ENCODE results near the gene CCDC197. TPM values are rescaled to one million over a fixed set of nuclear protein-coding genes. Genes with fewer than 3 reads are reported as not detected.

CCDC197 gene
- total RNA-seq, 1 donor from 2014 or later, result not detected

DNA sequence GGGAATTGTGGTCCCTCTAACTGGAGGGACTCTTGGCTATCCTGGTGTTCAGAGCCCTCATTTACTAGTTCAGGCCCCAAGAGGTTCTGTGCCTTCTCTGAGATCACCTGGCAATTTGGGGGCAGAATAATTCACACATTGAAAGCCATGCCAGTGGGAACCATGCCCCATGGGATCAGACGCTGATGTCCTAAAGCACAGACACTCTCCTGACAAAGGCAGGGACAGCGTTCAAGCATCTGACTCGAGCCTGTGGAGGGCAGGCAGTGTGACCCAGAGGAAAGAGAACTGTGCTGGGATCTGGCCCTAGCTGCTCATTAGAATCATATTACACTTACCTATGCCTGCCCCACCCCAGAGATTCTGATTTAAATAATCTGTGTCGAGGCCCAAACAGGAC, 18.4 kb upstream of the CCDC197 start:
- no peak for DNase-seq

DNA sequence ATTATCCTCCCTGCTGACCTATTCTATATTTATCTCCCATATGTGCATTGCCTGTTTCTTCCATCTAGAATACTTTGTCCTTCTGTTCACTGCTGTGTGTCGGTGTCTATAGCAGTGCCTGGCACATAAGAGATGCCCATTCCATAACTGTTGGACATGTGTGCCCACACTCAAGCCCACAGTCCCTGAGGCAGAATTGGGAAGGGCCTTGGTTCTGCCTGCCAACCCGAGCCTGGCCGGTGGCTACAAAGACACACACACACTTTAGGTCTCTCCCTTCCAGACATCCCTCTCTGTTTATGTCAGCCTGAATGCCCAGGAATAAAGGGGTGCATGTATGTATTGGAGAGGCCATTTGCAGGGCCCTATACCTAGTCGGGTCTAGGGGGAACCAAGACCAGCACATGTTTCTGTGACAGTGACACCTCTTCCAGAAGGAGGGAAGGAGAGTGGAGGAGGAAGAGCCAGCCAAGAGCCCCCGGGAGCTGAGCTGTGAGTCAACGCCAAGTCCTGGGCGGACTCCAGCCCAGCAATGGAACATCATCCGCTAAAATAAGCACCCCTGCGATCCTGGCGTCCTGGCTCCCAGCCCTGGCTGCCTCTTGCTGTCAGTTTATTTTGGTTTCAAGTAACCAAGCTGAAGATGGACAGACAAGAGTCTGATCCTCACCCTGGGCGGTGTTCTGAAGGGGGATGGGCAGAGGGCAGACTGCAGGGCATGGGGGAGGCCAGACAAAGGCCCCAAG, 16.5 kb upstream of the CCDC197 start:
- DNase-seq, result peak; percentile 76

DNA sequence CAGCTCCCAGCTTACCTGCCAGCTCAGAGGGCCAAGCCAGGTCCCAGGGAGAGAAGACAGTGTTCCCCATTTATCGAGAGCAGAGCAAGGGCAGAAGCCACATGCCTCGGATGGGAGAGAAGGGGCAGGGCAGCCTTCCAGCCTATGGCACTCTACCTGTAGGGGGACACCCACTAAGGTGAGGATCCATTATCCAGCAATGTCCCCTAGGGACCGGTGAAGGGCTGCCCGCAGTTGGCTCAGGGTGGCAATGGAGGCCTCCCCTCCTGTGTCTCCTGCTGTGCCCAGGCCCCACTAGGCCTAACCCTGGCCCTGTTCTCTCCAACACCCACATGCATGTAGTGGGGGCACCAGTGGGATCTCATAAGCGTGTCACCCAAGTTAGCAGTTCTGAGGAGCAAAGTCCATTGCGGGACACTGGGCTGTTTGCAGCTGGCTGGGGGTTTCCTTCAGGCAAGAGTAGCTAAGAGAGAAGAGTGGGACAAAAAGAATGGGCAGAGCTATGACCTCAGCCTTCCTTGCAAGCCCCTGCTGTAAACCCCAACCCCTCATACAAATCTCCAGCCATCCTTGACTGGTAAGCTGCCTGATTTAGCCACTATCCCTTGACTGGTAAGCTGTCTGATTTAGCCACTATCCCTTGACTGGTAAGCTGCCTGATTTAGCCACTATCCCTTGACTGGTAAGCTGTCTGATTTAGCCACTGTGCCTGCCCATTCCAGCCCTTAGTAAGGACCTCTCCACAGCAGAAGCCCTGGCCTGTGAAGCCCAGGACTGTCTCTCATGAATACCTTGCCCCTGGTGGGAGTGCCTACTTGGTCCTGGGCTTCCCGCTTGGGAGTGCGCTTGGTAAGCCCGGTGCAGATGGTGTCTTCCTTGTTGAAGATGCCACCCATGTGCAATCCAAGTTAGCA, 15.5 kb upstream of the CCDC197 start:
- DNase-seq, result no peak

DNA sequence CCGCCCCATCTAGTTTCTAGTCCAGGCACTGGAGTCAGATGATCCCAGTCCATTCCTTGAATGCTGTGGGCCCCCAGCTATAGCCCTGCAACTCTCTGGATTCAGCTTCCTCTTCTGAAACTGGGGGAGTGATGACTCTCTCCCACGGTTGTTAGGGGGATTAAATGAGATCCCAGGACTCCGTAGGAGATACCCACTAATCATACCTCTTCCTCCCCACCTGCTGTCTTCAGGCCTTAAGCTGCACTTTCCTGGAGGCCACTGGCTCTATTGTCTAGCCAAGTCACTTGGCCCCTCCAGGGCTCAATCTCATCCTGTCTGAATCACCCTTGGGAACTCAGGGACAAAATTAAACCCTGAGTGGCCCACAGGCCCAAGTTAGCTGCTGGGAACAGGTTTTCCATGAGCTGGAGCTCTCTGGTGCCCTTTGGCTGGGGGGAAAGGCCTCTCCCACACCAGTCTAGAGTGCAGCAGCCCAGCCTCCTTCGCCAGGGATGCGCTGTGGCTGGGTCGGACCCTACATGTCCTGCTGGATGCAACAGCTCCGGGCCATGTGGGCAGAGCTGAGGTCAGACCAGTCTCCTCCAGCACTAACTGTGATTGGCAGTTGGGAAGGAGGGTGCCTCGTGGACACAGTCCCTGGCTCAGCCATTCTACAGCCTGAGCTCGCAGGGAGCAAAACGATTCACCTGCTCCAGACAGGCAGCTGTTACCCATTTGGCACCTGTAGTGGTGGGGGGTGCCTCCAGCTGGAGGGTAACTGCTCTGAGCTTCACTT, 14.7 kb upstream of the CCDC197 start:
- no peak for DNase-seq

DNA sequence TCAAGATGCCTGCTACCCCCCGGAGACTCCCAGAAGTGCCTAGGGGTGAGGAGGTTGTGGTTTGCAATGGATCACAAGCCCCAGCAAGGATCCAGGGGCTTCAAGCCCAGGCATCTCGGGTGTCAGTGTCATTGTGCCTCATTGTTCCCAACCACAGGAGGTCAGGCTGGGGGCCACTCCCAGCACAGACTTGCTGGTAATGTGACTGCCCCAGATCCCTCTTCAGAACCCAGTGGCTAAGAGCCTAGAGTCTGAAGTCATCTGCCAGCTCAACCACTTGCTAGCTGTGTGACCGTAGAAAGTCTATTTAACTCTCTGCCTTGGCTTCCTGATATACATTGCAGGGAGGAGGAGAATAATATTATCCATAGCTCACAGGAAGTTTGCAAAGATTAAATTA, 13.0 kb upstream of the CCDC197 start:
- no peak for DNase-seq

DNA sequence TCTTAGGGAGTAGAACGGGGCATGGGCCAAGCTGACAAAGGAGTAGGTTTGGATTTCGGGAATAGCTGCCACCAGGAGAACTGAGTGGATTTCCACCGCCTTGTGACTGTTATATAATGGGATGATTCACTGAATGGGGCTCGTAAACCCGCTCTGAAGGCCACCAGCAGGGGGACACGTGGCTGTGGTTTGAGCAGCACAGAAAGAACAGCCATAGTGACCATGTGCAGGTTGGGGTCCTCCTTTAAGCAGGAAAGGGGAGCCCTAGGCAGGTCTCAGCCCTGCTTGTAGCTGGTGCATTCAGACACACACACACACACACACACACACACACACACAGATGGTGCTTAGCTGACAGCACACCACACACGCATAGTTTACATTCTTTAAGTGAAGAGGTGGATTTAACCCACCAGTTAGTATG, 12.1 kb upstream of the CCDC197 start:
- peak; percentile 65 for DNase-seq

DNA sequence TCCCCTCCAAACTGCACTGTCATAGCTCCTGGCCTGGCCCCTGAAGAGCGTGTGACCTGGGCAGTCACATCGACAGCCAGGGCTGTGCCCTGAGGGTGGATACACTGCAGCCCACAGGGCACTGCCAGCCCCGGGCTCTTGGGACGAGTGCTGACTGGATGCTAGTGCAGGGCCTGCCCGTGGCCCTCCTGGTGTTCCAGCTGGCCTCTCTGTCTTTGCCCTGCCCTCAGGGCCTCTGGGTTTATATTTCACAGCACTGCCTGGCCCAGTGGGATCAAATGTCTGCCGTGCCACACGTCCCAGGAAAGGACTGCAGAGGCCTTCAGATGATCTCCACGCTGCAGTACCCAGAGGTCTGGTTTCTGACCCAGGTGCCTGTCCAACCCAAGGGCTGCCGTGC, 10.1 kb upstream of the CCDC197 start:
- DNase-seq, result no peak

DNA sequence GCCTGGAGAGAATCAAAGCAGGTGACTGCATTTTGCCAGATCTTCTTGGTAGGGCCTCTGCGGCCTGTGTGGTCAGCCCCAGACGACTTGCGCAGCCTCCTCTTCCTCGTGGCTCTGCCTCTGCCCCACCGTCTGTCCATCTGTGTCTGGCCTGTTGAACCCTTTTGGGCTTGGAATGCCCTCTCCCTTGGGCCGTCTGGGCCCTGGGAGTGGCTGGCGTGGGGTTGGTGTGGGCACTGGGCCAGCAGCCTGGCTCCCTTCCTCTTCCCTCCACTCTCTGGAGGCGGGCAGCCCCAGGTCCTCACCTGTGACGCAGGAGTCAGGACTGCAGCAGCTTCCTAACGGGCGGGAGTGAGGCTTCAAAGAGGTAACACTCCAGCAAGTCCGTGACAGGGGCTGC, 9.7 kb upstream of the CCDC197 start:
- DNase-seq, result no peak

DNA sequence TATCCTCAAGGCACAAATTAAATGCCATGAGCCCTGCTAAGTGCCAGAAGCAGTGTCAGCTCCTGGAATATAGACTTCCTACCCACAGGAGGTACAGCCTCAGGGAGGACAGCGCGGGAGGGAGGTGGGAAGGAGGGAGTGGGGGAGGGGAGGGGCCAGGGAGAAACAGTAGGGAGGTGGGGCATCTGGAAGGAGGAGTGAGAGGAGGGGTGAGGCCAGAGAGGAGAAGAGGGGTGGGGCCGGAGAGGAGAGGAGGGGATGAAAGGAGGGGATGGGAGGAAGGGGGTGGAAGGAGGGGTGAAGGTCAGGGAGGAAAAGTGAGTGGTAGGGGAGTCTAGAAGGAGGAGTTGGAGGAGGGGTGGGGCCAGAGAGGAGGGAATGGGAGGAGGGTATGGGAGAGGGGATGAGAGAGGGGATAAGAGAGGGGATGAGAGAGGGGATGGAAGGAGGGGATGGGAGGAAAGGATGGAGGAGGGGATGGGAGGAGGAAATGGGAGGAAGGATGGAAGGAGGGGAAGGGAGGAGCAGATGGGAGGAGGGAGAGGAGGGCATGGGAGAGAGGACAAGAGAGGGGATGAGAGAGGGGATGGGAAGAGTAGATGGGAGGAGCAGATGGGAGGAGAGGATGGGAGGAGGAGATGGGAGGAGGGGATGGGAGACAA, 9.2 kb upstream of the CCDC197 start:
- DNase-seq, result no peak

DNA sequence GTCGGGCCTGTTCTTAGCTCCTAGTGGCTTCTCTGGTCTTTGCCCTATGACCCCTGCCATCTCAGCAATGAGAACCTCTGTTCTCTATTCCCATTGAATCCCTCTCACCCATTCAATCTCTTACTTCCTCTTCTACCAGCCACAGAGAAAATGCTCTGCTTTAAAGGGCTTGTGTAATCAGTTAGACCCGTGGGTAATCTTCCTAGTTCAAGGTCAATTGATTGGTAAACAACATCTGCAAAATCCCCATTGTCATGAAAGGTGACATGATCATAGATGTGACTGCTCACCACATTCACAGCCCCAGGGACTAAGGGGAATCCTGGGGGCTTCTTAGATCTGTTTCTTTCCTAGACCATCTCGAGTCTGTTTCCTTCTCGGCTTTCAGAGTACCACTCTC, 7.2 kb upstream of the CCDC197 start:
- no peak for DNase-seq

DNA sequence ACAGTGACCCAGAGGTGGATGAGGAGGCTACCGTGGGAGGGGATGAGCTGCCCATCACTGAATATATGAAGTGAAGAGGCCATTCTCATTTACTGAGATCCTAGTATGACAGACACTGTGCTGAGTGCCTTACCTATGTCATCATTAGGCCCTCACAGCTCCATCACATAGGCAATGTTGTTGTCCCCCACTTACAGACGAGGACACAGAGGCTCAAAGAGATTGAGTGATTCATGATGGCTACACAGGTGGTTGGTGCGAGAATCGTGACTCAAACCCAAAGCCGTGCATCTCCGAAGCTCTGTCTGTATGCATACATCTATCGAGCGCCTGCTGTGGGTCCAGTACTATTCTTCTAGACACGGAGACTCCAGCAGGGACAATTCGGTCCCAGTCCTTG, 5.9 kb upstream of the CCDC197 start:
- DNase-seq, result no peak

DNA sequence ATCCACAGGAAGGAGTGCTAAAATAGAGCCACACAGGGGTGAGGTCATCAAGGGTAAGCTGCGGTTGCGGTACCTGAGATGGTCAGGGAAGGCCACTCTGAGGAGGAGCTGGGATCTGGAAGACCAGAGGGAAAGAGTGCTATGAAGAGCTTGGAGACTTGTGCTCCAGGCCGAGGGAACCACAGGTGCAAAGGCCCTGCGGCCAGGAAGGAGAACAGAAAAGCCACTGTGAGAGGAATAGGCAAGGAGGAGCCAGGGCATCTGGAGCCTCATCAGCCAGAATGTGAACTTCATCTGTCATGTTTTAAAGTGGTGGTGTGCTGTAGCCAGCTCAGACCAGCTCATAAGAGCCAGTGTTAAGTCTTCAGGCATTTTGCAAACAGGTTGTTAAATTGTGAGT, 5.5 kb upstream of the CCDC197 start:
- no peak for DNase-seq

DNA sequence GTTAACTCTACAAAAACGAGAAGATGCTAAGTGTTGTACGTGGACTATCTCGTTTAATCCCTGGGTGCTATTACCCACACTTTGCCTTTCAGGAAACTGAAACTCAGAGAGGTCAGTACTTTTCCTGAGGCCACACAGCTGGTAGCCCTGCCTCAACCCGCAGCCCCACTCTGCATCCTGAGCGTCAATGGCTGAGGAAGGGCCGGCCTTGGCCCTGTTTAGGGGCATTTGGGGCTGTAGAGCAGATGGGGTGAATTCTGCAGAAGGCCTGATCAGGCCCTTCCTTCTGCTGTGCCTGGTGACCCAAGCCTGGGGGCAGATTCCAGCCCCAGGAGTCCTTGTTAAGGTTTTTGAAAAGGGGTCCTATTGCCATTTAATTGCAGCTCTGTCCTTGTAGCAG, 3.7 kb upstream of the CCDC197 start:
- no peak for DNase-seq

DNA sequence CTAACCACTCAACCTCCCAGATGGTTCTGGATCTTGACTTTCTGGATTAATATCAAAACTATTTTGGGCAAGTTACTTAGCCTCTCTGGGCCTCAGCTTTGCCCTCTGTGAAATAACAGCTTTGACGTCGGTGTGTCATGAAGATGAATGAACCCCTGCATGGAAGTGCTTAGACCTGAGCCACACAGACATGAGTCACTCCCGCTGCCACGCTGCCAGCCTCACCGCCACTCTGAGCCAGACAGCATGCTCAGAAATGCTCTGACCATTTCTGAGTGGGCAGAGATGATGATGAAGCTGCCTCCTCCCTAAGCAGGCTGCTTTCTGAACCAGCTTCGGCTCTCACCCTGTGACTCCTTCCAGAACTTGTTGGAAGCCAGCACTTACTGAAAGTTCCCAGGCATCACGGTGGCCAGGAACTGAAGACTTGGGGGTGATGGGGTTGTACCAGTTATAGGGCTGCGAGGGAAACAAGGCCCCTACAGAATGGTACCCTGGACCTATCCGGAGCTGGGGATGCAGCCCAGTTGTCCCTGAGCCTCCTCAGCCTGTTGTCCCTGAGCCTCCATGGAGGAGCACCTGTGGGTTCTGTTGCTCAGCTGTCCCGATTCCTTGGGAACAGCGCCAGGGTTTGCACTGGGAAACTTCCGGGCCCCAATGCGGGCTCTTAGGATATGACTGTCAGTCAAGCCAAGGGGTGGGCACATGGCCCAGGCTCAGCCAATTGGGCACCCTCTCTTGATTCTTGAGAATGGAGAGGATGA, 2.0 kb upstream of the CCDC197 start:
- DNase-seq, result peak; percentile 79

DNA sequence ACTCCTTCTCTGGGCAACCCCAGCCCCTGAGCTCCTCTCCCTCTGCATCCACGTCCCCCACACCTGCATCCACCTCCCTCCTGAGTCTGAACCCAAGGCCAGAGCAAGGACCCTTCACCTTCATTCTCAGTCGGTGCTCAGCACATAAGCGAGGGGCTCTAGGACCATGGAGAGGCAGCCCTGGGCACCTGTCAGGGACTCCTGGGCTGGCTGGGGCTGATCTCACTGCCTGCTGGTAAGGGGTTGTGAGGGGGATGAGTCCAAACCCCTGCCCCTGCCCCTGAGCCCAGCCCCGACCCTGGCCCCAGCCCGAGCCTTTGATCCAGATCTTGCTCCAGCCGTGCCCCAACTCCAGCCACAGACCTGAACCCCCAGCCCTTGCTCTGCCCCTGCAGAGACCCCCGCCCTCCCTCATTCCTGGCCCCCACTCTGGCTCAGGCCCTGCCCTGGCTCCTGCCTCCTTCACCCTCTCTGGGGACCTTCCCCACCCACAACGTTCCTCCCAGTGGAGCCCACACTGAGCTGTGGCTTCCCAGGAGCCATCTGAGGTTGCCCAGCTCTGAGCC, 888 bp upstream of the CCDC197 start:
- DNase-seq, result no peak

DNA sequence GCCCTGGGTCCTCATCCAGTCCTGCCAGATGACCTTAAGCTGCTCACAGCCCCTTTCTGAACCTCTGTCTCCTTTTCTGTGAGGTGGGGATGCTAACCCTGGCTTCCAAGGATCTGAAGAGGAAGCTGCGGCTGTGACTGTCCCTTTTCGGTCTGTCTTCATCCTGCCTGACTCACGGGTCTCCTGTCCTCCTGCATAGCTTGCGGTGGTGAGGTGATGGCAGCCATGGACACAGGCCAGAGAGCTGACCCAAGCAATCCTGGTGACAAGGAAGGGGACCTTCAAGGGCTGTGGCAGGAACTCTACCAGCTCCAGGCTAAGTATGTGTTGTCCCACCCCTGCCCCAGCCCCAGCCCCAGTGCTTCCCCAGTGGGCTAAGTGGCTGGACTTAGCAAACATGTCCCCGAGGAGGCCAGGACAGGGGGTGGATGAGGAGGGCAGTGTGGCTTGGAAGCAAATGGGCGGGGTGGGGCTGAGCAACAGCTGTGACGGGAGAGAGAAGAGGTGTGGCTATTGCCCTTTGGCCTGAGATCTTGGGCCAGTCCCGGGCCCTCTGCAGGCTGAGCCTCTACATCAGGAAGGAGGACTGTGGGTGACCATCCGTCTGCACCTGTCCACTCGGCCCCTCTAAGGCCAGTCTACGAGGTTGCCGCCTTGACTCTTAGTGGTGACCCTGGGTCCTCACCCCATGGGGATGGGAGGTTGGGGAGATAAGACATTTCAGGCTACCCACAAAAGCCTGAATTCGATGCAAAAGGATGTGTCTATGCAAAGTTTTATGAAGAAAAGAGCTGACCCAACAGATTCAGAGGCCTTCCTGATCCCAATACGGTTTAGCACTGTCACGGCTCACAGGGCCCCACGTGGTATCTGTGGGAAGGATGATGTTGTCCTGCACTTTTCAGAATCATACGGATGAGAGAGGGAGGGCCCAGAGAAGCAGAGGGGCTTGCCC, 1.1 kb downstream of the CCDC197 start:
- DNase-seq, result no peak

DNA sequence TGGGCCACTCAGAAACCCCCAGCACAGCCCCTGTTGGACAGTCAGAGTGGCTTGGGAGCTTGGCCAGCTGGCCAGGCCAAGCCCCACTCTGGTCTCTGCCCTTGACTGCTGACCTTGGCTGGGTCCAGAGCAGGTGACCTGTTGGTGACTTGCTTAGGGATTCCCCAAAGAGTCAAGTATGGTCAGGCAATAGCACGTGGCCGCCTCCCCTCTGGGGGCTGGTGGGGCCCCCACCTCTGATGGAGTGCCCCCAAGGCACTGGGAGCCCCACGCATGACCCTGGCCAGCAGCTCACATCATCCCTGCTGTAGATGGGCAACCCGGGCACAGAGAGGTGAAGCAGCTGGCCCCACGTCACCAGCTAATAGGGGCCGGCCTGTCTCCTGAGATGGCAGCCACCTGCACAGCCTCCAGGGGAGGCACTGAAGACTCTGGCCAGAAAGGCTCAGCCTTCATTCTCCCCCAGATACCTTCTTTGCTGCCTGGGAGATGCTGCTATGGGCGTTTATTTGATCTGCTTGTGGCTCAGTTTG, 1.8 kb downstream of the CCDC197 start:
- DNase-seq, result no peak

DNA sequence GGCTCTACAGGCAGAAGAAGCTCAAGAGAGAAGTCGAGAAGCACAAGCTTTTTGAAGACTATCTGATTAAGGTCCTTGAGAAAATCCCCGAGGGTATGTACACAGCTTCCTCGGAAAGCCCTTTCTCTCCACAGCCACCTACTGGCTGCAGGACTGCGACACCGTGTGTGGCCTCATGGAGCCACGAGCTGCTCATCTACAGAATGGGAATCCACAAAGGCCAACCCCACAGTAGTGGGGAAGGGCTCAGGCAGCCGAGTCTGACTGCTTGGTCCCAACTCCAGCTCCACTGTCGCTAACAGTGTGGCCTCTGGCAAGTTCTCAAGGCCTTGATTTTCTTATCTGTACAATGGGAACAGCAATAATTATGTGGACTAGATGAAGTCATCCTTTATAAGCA, 2.5 kb downstream of the CCDC197 start:
- DNase-seq, result no peak

DNA sequence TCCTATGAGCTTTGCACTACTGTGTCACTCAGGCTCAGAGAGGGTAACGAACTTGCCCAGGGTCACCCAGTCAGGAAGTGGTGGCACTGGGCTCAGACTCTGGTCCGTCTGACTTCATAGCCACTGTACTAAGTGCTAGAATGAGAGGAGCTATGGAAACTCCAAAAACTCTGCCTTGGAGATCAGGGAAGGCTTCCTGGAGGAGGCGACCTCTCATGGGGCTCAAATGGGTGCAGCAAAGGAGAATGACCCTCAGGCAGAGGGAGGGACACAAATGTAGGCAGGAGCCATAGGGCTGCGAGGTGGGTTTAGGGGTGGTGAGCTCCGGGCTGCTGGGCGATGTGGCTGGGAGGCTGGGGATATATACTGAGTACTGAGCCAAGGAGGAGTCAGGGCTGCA, 3.2 kb downstream of the CCDC197 start:
- no peak for DNase-seq

DNA sequence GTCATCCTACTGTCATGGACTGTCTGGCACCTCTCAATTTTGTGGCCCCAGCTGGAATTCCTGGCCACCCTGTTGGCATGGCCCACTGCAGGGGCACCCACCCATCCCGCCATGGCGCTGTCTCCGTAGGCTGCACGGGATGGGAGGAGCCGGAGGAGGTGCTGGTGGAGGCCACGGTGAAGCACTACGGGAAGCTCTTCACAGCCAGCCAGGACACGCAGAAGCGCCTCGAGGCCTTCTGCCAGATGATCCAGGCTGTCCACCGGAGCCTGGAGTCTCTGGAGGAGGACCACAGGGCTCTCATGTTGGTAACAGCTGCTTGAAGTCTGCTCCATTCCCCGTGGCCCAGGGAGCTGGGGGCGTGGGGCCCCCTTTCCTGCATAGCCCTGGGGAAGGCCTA, 3.9 kb downstream of the CCDC197 start:
- no peak for DNase-seq

All from occipital lobe (tissue), 2 donors.